ENCODE results near the gene OR6J1. TPM values are rescaled to one million over a fixed set of nuclear protein-coding genes. Genes with fewer than 3 reads are reported as not detected.

OR6J1 gene
- total and polyA plus RNA-seq, 9 of the 15 experiments (the other 6 are each of a cell fraction or from before 2014, with no cell fraction given), result not detected

GRCh38 chr14:22588526-22589095 lies 55.5 kb downstream of the OR6J1 start:
- Histone ChIP-seq H2AFZ (ENCODE audit: low read depth, low read length) (peak overlapping the region; percentile 90), H3K9me1 (ENCODE audit: control insufficient read depth, insufficient read depth, low read length) (no peaks in the 10 kb centered on the region), H3K36me3 (ENCODE audit: control insufficient read depth, insufficient read depth, low read length) (peaks cover 10% of the 10 kb centered on the region; the same call in 1 of the 3 replicates), H4K20me1 (replicated peaks; ENCODE audit: control insufficient read depth, insufficient read depth, low read length) (no peaks in the 10 kb centered on the region), H3K79me2 (ENCODE audit: control insufficient read depth, insufficient read depth, low read length) (peaks cover 49% of the 10 kb centered on the region), H3K27me3 (ENCODE audit: control insufficient read depth in 2 of 2, insufficient read depth in 2 of 2, low read length in 2 of 2) (no peaks in the 10 kb centered on the region), H3K9ac (ENCODE audit: insufficient read depth in 1 of 2, low read depth in 2 of 2, low read length in 2 of 2) (peak overlapping the region; percentile 88 to 89), H3K4me2 (ENCODE audit: insufficient read depth, low read length) (peak overlapping the region; percentile 84), H3K27ac (ENCODE audit: extremely low read depth, low read depth, low read length) (peak overlapping the region; percentile 87), H3K4me1 (replicated peaks in 1 of 2; ENCODE audit: control insufficient read depth in 2 of 2, insufficient read depth in 2 of 2, low read length in 2 of 2) (peaks cover 7 to 25% of the 10 kb centered on the region in 2 experiments), H3K9me3 (replicated peaks; ENCODE audit: control insufficient read depth, insufficient read depth, low read depth, low read length) (no peaks in the 10 kb centered on the region), H3K4me3 (peak overlapping the region; percentile 65)
- in situ Hi-C loops (cut with MboI), result no loop called here
- ATAC-seq, result no peak
- 0 out of 2 replicates have a peak, but pooled peaks have one; percentile 54 for TF ChIP-seq EP400 (IDR thresholded peaks at IDR 0.05)
- TF ChIP-seq RBM39 (optimal IDR thresholded peaks at IDR 0.05; ENCODE audit: low read depth, low read length), result no peak
- TF ChIP-seq, protein P1, sequence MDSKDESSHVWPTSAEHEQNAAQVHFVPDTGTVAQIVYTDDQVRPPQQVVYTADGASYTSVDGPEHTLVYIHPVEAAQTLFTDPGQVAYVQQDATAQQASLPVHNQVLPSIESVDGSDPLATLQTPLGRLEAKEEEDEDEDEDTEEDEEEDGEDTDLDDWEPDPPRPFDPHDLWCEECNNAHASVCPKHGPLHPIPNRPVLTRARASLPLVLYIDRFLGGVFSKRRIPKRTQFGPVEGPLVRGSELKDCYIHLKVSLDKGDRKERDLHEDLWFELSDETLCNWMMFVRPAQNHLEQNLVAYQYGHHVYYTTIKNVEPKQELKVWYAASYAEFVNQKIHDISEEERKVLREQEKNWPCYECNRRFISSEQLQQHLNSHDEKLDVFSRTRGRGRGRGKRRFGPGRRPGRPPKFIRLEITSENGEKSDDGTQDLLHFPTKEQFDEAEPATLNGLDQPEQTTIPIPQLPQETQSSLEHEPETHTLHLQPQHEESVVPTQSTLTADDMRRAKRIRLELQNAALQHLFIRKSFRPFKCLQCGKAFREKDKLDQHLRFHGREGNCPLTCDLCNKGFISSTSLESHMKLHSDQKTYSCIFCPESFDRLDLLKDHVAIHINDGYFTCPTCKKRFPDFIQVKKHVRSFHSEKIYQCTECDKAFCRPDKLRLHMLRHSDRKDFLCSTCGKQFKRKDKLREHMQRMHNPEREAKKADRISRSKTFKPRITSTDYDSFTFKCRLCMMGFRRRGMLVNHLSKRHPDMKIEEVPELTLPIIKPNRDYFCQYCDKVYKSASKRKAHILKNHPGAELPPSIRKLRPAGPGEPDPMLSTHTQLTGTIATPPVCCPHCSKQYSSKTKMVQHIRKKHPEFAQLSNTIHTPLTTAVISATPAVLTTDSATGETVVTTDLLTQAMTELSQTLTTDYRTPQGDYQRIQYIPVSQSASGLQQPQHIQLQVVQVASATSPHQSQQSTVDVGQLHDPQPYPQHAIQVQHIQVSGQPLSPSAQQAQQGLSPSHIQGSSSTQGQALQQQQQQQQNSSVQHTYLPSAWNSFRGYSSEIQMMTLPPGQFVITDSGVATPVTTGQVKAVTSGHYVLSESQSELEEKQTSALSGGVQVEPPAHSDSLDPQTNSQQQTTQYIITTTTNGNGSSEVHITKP (IDR thresholded peaks at IDR 0.05; ENCODE audit: partially characterized antibody), result no peak
- TF ChIP-seq, protein P2, sequence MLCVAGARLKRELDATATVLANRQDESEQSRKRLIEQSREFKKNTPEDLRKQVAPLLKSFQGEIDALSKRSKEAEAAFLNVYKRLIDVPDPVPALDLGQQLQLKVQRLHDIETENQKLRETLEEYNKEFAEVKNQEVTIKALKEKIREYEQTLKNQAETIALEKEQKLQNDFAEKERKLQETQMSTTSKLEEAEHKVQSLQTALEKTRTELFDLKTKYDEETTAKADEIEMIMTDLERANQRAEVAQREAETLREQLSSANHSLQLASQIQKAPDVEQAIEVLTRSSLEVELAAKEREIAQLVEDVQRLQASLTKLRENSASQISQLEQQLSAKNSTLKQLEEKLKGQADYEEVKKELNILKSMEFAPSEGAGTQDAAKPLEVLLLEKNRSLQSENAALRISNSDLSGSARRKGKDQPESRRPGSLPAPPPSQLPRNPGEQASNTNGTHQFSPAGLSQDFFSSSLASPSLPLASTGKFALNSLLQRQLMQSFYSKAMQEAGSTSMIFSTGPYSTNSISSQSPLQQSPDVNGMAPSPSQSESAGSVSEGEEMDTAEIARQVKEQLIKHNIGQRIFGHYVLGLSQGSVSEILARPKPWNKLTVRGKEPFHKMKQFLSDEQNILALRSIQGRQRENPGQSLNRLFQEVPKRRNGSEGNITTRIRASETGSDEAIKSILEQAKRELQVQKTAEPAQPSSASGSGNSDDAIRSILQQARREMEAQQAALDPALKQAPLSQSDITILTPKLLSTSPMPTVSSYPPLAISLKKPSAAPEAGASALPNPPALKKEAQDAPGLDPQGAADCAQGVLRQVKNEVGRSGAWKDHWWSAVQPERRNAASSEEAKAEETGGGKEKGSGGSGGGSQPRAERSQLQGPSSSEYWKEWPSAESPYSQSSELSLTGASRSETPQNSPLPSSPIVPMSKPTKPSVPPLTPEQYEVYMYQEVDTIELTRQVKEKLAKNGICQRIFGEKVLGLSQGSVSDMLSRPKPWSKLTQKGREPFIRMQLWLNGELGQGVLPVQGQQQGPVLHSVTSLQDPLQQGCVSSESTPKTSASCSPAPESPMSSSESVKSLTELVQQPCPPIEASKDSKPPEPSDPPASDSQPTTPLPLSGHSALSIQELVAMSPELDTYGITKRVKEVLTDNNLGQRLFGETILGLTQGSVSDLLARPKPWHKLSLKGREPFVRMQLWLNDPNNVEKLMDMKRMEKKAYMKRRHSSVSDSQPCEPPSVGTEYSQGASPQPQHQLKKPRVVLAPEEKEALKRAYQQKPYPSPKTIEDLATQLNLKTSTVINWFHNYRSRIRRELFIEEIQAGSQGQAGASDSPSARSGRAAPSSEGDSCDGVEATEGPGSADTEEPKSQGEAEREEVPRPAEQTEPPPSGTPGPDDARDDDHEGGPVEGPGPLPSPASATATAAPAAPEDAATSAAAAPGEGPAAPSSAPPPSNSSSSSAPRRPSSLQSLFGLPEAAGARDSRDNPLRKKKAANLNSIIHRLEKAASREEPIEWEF (CRISPR knock-in tag; IDR thresholded peaks at IDR 0.05), result no peak
- no peak for TF ChIP-seq ZNF354B (CRISPR knock-in tag; IDR thresholded peaks at IDR 0.05)
- 0 out of 4 replicates have a peak, but pooled peaks of 1 of the 2 experiments have one; percentile 62 for TF ChIP-seq SIN3A (IDR thresholded peaks at IDR 0.05; ENCODE audit: borderline replicate concordance in 2 of 2, control insufficient read depth in 1 of 2, low read depth in 2 of 2, low read length in 2 of 2)
- 0 out of 2 replicates have a peak, but pooled peaks have one; percentile 31 for TF ChIP-seq SIN3B (IDR thresholded peaks at IDR 0.05; ENCODE audit: low read depth)
- TF ChIP-seq, protein P3, sequence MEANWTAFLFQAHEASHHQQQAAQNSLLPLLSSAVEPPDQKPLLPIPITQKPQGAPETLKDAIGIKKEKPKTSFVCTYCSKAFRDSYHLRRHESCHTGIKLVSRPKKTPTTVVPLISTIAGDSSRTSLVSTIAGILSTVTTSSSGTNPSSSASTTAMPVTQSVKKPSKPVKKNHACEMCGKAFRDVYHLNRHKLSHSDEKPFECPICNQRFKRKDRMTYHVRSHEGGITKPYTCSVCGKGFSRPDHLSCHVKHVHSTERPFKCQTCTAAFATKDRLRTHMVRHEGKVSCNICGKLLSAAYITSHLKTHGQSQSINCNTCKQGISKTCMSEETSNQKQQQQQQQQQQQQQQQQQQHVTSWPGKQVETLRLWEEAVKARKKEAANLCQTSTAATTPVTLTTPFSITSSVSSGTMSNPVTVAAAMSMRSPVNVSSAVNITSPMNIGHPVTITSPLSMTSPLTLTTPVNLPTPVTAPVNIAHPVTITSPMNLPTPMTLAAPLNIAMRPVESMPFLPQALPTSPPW (CRISPR knock-in tag; IDR thresholded peaks at IDR 0.05), result no peak
- ChIA-PET CTCF (ENCODE audit: low intra/inter-chr PET ratio) (interaction anchor here (1.1 kb wide), 1 partner anchor 18 kb away, joined by 4 read pairs; no protein-coding TSS in a partner anchor), POLR2A (interaction anchor here (0.6 to 1.4 kb wide), 6 partner anchors 8 to 330 kb away, joined by 3 to 6 read pairs (median 4); partner anchors contain the start of genes OXA1L and RBM23)
- intact Hi-C loops (cut with micrococcal nuclease), result loop anchor here (5.0 kb wide), 1 partner anchor 59 kb away; no protein-coding TSS in a partner anchor
- DNase-seq (ENCODE audit: extremely low read depth in 1 of 4, low spot score in 3 of 4), result no peak
- TSS peak; percentile 78 for BruUV-seq (replicated peaks)
- WGBS (ENCODE audit: insufficient coverage, low coverage, missing lambda C conversion rate), result under 1% methylated on average over 17 of the region's 17 CpGs
- no peak for FAIRE-seq
